Measurements from ENCODE around the gene MCAT.

MCAT gene

DNA sequence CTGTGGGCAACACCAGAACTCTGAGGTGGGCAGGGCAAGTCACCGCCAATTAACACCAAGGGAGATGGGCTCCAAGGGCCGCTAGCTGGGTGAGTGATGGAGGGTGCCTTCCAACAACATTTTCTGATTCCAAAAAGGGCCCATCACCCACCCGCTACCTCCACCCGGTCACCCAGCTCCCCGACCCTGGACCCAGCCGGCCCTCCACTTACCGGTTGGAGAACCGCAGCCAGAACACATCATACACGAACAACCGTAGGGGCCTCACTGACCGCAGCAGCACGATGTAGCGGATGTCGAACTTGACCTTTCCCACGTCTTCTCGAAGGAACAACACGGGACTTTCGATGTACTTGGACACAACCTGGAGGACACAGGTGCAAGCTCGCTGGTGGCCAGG lies 29.0 kb upstream of the MCAT start:
- no peaks in the 10 kb centered on the region for H3K27me3 ChIP-seq (replicated peaks; ENCODE audit: insufficient read depth, low read length)
- no peaks in the 10 kb centered on the region for H3K4me1 ChIP-seq (ENCODE audit: low read length)
- H3K27ac ChIP-seq (ENCODE audit: low read length) = no peak overlapping the region
- TF ChIP-seq EZH2 (optimal IDR thresholded peaks at IDR 0.05; ENCODE audit: low read depth, low read length) = no peak
- no peak for TF ChIP-seq EZH2phosphoT487 (IDR thresholded peaks at IDR 0.05; ENCODE audit: low read length)
- TF ChIP-seq, protein P1, sequence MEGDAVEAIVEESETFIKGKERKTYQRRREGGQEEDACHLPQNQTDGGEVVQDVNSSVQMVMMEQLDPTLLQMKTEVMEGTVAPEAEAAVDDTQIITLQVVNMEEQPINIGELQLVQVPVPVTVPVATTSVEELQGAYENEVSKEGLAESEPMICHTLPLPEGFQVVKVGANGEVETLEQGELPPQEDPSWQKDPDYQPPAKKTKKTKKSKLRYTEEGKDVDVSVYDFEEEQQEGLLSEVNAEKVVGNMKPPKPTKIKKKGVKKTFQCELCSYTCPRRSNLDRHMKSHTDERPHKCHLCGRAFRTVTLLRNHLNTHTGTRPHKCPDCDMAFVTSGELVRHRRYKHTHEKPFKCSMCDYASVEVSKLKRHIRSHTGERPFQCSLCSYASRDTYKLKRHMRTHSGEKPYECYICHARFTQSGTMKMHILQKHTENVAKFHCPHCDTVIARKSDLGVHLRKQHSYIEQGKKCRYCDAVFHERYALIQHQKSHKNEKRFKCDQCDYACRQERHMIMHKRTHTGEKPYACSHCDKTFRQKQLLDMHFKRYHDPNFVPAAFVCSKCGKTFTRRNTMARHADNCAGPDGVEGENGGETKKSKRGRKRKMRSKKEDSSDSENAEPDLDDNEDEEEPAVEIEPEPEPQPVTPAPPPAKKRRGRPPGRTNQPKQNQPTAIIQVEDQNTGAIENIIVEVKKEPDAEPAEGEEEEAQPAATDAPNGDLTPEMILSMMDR (IDR thresholded peaks at IDR 0.05; ENCODE audit: low read length) = no peak
- no peak overlapping the region for H3K9ac ChIP-seq (ENCODE audit: low read length)
- H2AFZ ChIP-seq (ENCODE audit: low read length) = no peak overlapping the region
- H3K4me2 ChIP-seq (ENCODE audit: low read depth, low read length) = no peak overlapping the region
- H3K4me3 ChIP-seq (ENCODE audit: low read length) = no peak overlapping the region
- H3K9me3 ChIP-seq (replicated peaks; ENCODE audit: insufficient read depth, low read length) = no peaks in the 10 kb centered on the region
- no peaks in the 10 kb centered on the region for H3K9me2 ChIP-seq (replicated peaks; ENCODE audit: insufficient read depth, low read length)
- H3F3A ChIP-seq (ENCODE audit: insufficient read depth, low read length) = no peaks in the 10 kb centered on the region
- no peaks in the 10 kb centered on the region; the same call in 1 of the 2 replicates for H3K36me3 ChIP-seq (replicated peaks; ENCODE audit: insufficient read depth, low read length)
- H3K79me2 ChIP-seq (ENCODE audit: low read length) = no peaks in the 10 kb centered on the region
- H4K20me1 ChIP-seq (ENCODE audit: insufficient read depth, low read length) = no peaks in the 10 kb centered on the region
- no peak for DNase-seq

DNA sequence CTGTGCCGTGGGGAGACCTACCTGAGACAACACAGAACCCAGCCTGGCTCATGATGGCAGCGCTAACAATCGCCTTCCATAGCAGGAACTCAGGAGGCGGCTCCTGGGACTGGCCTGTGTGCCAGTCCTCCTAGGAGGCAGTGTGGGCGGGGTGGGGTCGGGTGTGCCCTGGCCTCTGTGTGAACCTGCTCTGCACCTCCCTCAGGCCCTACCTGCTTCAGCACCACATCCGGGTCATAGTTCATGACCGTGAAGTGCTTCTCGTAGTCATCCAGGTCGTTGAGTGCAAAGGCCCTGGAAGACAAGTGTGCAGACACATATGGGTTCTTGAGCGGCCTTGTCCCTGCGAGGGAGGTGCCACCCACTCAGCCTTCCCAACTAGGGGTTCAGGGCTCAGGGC lies 28.4 kb upstream of the MCAT start:
- Histone ChIP-seq H3F3A (ENCODE audit: insufficient read depth, low read length) (no peaks in the 10 kb centered on the region), H3K36me3 (replicated peaks; ENCODE audit: insufficient read depth, low read length) (no peaks in the 10 kb centered on the region; the same call in 1 of the 2 replicates), H3K9ac (ENCODE audit: low read length) (no peak overlapping the region), H2AFZ (ENCODE audit: low read length) (no peak overlapping the region), H3K9me3 (replicated peaks; ENCODE audit: insufficient read depth, low read length) (no peaks in the 10 kb centered on the region), H4K20me1 (ENCODE audit: insufficient read depth, low read length) (no peaks in the 10 kb centered on the region), H3K79me2 (ENCODE audit: low read length) (no peaks in the 10 kb centered on the region), H3K4me1 (ENCODE audit: low read length) (no peaks in the 10 kb centered on the region), H3K4me2 (ENCODE audit: low read depth, low read length) (no peak overlapping the region), H3K9me2 (replicated peaks; ENCODE audit: insufficient read depth, low read length) (no peaks in the 10 kb centered on the region), H3K27ac (ENCODE audit: low read length) (no peak overlapping the region), H3K4me3 (ENCODE audit: low read length) (no peak overlapping the region), H3K27me3 (replicated peaks; ENCODE audit: insufficient read depth, low read length) (no peaks in the 10 kb centered on the region)
- DNase-seq = no peak
- TF ChIP-seq EZH2phosphoT487 (IDR thresholded peaks at IDR 0.05; ENCODE audit: low read length) (no peak), EZH2 (optimal IDR thresholded peaks at IDR 0.05; ENCODE audit: low read depth, low read length) (no peak)
- TF ChIP-seq, protein P1 (IDR thresholded peaks at IDR 0.05; ENCODE audit: low read length) = no peak

DNA sequence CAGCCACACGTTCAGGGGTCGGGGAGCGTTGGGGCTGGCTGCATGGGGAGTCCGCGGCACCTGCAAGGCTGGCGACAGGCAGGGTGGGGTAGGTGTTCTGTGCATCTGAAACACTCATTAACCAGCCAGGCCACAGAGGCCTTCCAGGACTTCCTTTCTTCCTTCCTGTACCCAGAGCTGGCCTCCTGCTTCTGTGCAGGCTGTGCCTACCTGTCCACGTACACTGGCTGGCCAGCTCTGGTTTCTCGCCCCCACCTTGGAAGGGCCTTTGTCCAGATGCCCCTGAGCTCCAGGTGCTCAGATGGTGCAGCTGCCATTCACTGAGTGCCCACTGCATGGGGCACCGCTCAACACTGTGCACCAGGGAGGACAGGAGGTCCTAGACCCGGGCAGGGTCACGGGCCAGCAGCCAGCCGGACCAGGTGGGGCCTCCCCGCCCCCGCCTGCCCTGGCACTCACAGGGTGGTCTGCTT lies 27.9 kb upstream of the MCAT start:
- no peaks in the 10 kb centered on the region for H3F3A ChIP-seq (ENCODE audit: insufficient read depth, low read length)
- TF ChIP-seq EZH2 (optimal IDR thresholded peaks at IDR 0.05; ENCODE audit: low read depth, low read length) = no peak
- no peak for TF ChIP-seq EZH2phosphoT487 (IDR thresholded peaks at IDR 0.05; ENCODE audit: low read length)
- TF ChIP-seq, protein P1 (IDR thresholded peaks at IDR 0.05; ENCODE audit: low read length) = no peak
- H3K4me3 ChIP-seq (ENCODE audit: low read length) = no peak overlapping the region
- H3K36me3 ChIP-seq (replicated peaks; ENCODE audit: insufficient read depth, low read length) = no peaks in the 10 kb centered on the region; the same call in 1 of the 2 replicates
- H3K79me2 ChIP-seq (ENCODE audit: low read length) = no peaks in the 10 kb centered on the region
- H3K27me3 ChIP-seq (replicated peaks; ENCODE audit: insufficient read depth, low read length) = no peaks in the 10 kb centered on the region
- no peak for DNase-seq
- no peaks in the 10 kb centered on the region for H3K9me2 ChIP-seq (replicated peaks; ENCODE audit: insufficient read depth, low read length)
- no peaks in the 10 kb centered on the region for H4K20me1 ChIP-seq (ENCODE audit: insufficient read depth, low read length)
- H3K9me3 ChIP-seq (replicated peaks; ENCODE audit: insufficient read depth, low read length) = no peaks in the 10 kb centered on the region
- H2AFZ ChIP-seq (ENCODE audit: low read length) = no peak overlapping the region
- no peaks in the 10 kb centered on the region for H3K4me1 ChIP-seq (ENCODE audit: low read length)
- no peak overlapping the region for H3K27ac ChIP-seq (ENCODE audit: low read length)
- no peak overlapping the region for H3K4me2 ChIP-seq (ENCODE audit: low read depth, low read length)
- no peak overlapping the region for H3K9ac ChIP-seq (ENCODE audit: low read length)

All from MM.1S (cell line).